Measurements from ENCODE around the gene NFATC4.

The NFATC4 gene

GRCh38 chr14:24366413-24366720 lies 1.6 kb upstream of the NFATC4 start:
- DNase-seq (ENCODE audit: low read depth): no peak
- H3K4me3 ChIP-seq (ENCODE audit: low read depth, low read length): peak overlapping the region; percentile 84
- TF ChIP-seq CTCF (conservative IDR thresholded peaks at IDR 0.05; ENCODE audit: low read depth, low read length): no peak

- no peak for TF ChIP-seq CTCF (conservative IDR thresholded peaks at IDR 0.05; ENCODE audit: low read depth, low read length)
- H3K4me3 ChIP-seq (ENCODE audit: low read depth, low read length): peak overlapping the region; percentile 84
- DNase-seq (ENCODE audit: low read depth): peak; percentile 98
Measured at GRCh38 chr14:24366721-24367513, 1.1 kb upstream of the NFATC4 start.

GRCh38 chr14:24368212-24368561 lies 203 bp downstream of the NFATC4 start:
- no peak for DNase-seq (ENCODE audit: low read depth)
- H3K4me3 ChIP-seq (ENCODE audit: low read depth, low read length): peak overlapping the region; percentile 84
- TF ChIP-seq CTCF (conservative IDR thresholded peaks at IDR 0.05; ENCODE audit: low read depth, low read length): no peak

GRCh38 chr14:24368562-24369252 lies 723 bp downstream of the NFATC4 start:
- DNase-seq (ENCODE audit: low read depth): peak; percentile 58
- no peak for TF ChIP-seq CTCF (conservative IDR thresholded peaks at IDR 0.05; ENCODE audit: low read depth, low read length)
- H3K4me3 ChIP-seq (ENCODE audit: low read depth, low read length): peak overlapping the region; percentile 84

- TF ChIP-seq CTCF (conservative IDR thresholded peaks at IDR 0.05; ENCODE audit: low read depth, low read length): no peak
- no peak for DNase-seq (ENCODE audit: low read depth)
- H3K4me3 ChIP-seq (ENCODE audit: low read depth, low read length): peak overlapping the region; percentile 84
Measured at GRCh38 chr14:24369463-24369862, 1.5 kb downstream of the NFATC4 start.

- no peak overlapping the region for H3K4me3 ChIP-seq (ENCODE audit: low read depth, low read length)
- no peak for TF ChIP-seq CTCF (conservative IDR thresholded peaks at IDR 0.05; ENCODE audit: low read depth, low read length)
- no peak for DNase-seq (ENCODE audit: low read depth)
Measured at GRCh38 chr14:24369907-24370687, 2.1 kb downstream of the NFATC4 start.

All from choroid plexus epithelial cell (primary cell).